ENCODE data around the gene NDUFS3.

Gene NDUFS3

GRCh38 chr11:47572715-47573255 lies 6.1 kb upstream of the NDUFS3 start:
- no peaks in the 10 kb centered on the region for H3K4me1 ChIP-seq (ENCODE audit: insufficient read depth, insufficient read length)
- no peak overlapping the region for H3K4me3 ChIP-seq (ENCODE audit: insufficient read length, low read depth)
- H3K36me3 ChIP-seq (ENCODE audit: insufficient read depth, insufficient read length, low read length) = peaks cover 77% of the 10 kb centered on the region
- no peak overlapping the region for H3K9ac ChIP-seq (ENCODE audit: insufficient read length, low read depth)
- no peaks in the 10 kb centered on the region for H3K27me3 ChIP-seq (ENCODE audit: insufficient read depth, insufficient read length)
- no peak for DNase-seq (ENCODE audit: low read depth, low spot score)
- TF ChIP-seq ZNF274 (IDR thresholded peaks at IDR 0.05; ENCODE audit: low read depth, low read length) = no peak
- no peak for TF ChIP-seq SUZ12 (IDR thresholded peaks at IDR 0.05; ENCODE audit: extremely low read depth, insufficient read depth, insufficient read length)
- no peak for TF ChIP-seq YY1 (IDR thresholded peaks at IDR 0.05; ENCODE audit: insufficient read depth, insufficient read length)
- no peaks in the 10 kb centered on the region for H3K9me3 ChIP-seq (ENCODE audit: insufficient read depth, low read length)

- no peak for TF ChIP-seq SUZ12 (IDR thresholded peaks at IDR 0.05; ENCODE audit: extremely low read depth, insufficient read depth, insufficient read length)
- TF ChIP-seq YY1 (IDR thresholded peaks at IDR 0.05; ENCODE audit: insufficient read depth, insufficient read length) = no peak
- no peak for TF ChIP-seq ZNF274 (IDR thresholded peaks at IDR 0.05; ENCODE audit: low read depth, low read length)
- Histone ChIP-seq H3K4me1 (ENCODE audit: insufficient read depth, insufficient read length) (no peaks in the 10 kb centered on the region), H3K36me3 (ENCODE audit: insufficient read depth, insufficient read length, low read length) (peaks cover 77% of the 10 kb centered on the region), H3K9me3 (ENCODE audit: insufficient read depth, low read length) (no peaks in the 10 kb centered on the region), H3K9ac (ENCODE audit: insufficient read length, low read depth) (no peak overlapping the region), H3K4me3 (ENCODE audit: insufficient read length, low read depth) (no peak overlapping the region), H3K27me3 (ENCODE audit: insufficient read depth, insufficient read length) (no peaks in the 10 kb centered on the region)
- no peak for DNase-seq (ENCODE audit: low read depth, low spot score)
Measured at GRCh38 chr11:47573321-47573720, 5.6 kb upstream of the NDUFS3 start.

DNA sequence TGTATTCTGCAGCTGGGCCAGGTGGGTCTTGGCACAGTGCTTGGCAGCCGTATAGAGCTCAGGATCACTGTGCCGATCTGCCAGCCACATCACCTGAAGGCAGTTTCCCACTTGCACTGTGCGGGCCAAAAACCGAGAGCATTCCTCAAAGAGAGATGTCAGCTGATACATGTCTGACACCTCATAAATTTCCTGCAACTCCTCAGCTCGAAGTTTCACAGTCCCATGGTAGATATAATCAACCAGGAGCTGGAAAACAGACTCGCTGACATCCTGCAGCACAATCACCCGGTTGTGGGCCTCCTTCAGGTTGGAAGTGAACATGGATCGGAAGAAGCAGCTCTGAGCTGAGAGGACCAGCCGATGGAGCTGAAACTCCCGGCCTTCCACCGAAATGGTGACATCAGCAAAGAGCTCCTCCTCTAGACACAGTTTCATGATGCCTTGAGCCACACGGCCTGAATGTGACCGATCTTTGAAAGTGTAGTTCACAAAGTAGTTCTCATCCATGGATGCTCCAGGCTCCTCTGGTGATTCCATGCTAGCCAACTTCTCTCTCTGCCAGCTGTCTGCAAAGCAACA lies 1.3 kb upstream of the NDUFS3 start:
- no peak for DNase-seq (ENCODE audit: low read depth, low spot score)
- Histone ChIP-seq H3K4me1 (ENCODE audit: insufficient read depth, insufficient read length) (no peaks in the 10 kb centered on the region), H3K9ac (ENCODE audit: insufficient read length, low read depth) (peak overlapping the region; percentile 100), H3K36me3 (ENCODE audit: insufficient read depth, insufficient read length, low read length) (peaks cover 66% of the 10 kb centered on the region), H3K4me3 (ENCODE audit: insufficient read length, low read depth) (peak overlapping the region; percentile 97), H3K9me3 (ENCODE audit: insufficient read depth, low read length) (no peaks in the 10 kb centered on the region), H3K27me3 (ENCODE audit: insufficient read depth, insufficient read length) (no peaks in the 10 kb centered on the region)
- TF ChIP-seq SUZ12 (IDR thresholded peaks at IDR 0.05; ENCODE audit: extremely low read depth, insufficient read depth, insufficient read length) (no peak), ZNF274 (IDR thresholded peaks at IDR 0.05; ENCODE audit: low read depth, low read length) (no peak), YY1 (IDR thresholded peaks at IDR 0.05; ENCODE audit: insufficient read depth, insufficient read length) (no peak)

GRCh38 chr11:47583844-47584243 lies 5.0 kb downstream of the NDUFS3 start:
- DNase-seq (ENCODE audit: low read depth, low spot score) = no peak
- H3K9ac ChIP-seq (ENCODE audit: insufficient read length, low read depth) = no peak overlapping the region
- no peaks in the 10 kb centered on the region for H3K27me3 ChIP-seq (ENCODE audit: insufficient read depth, insufficient read length)
- no peak for TF ChIP-seq ZNF274 (IDR thresholded peaks at IDR 0.05; ENCODE audit: low read depth, low read length)
- TF ChIP-seq SUZ12 (IDR thresholded peaks at IDR 0.05; ENCODE audit: extremely low read depth, insufficient read depth, insufficient read length) = no peak
- no peak for TF ChIP-seq YY1 (IDR thresholded peaks at IDR 0.05; ENCODE audit: insufficient read depth, insufficient read length)
- H3K4me3 ChIP-seq (ENCODE audit: insufficient read length, low read depth) = no peak overlapping the region
- peaks cover 3% of the 10 kb centered on the region for H3K4me1 ChIP-seq (ENCODE audit: insufficient read depth, insufficient read length)
- no peaks in the 10 kb centered on the region for H3K9me3 ChIP-seq (ENCODE audit: insufficient read depth, low read length)
- H3K36me3 ChIP-seq (ENCODE audit: insufficient read depth, insufficient read length, low read length) = peaks cover 63% of the 10 kb centered on the region

- peaks cover 8% of the 10 kb centered on the region for H3K4me1 ChIP-seq (ENCODE audit: insufficient read depth, insufficient read length)
- no peak within 1 kb of the TSS for H3K4me3 ChIP-seq (ENCODE audit: insufficient read length, low read depth)
- H3K27me3 ChIP-seq (ENCODE audit: insufficient read depth, insufficient read length) = no peaks in the 10 kb centered on the region
- no peak for TF ChIP-seq SUZ12 (IDR thresholded peaks at IDR 0.05; ENCODE audit: extremely low read depth, insufficient read depth, insufficient read length)
- no peak for TF ChIP-seq ZNF274 (IDR thresholded peaks at IDR 0.05; ENCODE audit: low read depth, low read length)
- H3K9ac ChIP-seq (ENCODE audit: insufficient read length, low read depth) = no peak within 1 kb of the TSS
- no peak for DNase-seq (ENCODE audit: low read depth, low spot score)
- H3K36me3 ChIP-seq (ENCODE audit: insufficient read depth, insufficient read length, low read length) = peaks cover 50% of the 10 kb centered on the region
- H3K9me3 ChIP-seq (ENCODE audit: insufficient read depth, low read length) = no peaks in the 10 kb centered on the region
Measured at GRCh38 chr11:47586098-47586855, 7.4 kb downstream of the NDUFS3 start, which contains the start of gene FAM180B. Gene FAM180B (plus strand): TSS chr11:47586678. CDS start chr11:47586769, 91 bp downstream.

DNA sequence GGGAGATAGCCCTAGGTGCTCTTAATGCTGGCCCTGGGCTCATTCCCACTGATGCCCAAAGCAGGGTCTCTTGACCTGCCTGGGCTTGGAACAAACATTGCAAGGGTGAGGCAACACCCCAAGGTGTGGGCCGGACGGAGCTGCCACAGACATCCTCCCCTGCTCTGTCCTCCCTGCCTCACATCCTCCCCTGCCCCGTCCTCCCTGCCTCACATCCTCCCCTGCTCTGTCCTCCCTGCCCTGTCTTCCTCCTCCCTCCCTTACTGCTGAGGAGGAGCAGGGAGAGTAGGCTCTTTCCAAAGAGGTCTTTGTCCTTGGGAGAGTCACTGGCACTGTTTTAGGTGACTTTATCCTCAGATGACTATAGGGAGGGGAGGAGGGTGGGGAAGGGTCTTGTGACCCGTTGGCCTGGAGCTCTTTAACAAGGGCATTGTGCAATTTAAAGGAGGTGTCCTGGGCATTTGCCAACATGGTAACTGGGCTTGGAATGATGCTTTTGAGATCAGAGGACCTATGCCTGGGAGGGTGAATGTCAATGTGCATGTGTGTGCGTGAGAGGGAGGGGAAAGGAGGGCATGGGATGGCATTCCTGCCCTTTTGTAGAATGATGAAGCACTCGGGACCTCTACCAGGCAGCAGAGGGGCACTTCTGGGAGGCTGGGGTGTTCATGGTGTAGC lies 8.3 kb downstream of the NDUFS3 start:
- peaks cover 41% of the 10 kb centered on the region for H3K36me3 ChIP-seq (ENCODE audit: insufficient read depth, insufficient read length, low read length)
- TF ChIP-seq ZNF274 (IDR thresholded peaks at IDR 0.05; ENCODE audit: low read depth, low read length) = no peak
- no peak for TF ChIP-seq YY1 (IDR thresholded peaks at IDR 0.05; ENCODE audit: insufficient read depth, insufficient read length)
- no peak for TF ChIP-seq SUZ12 (IDR thresholded peaks at IDR 0.05; ENCODE audit: extremely low read depth, insufficient read depth, insufficient read length)
- peaks cover 13% of the 10 kb centered on the region for H3K4me1 ChIP-seq (ENCODE audit: insufficient read depth, insufficient read length)
- no peak overlapping the region for H3K9ac ChIP-seq (ENCODE audit: insufficient read length, low read depth)
- H3K27me3 ChIP-seq (ENCODE audit: insufficient read depth, insufficient read length) = peaks cover 6% of the 10 kb centered on the region
- H3K4me3 ChIP-seq (ENCODE audit: insufficient read length, low read depth) = no peak overlapping the region
- no peak for DNase-seq (ENCODE audit: low read depth, low spot score)
- H3K9me3 ChIP-seq (ENCODE audit: insufficient read depth, low read length) = no peaks in the 10 kb centered on the region

Measured in NT2/D1 (cell line).